ENCODE results near the gene TMEM239. TPM values are rescaled to one million over a fixed set of nuclear protein-coding genes. Genes with fewer than 3 reads are reported as not detected.

The TMEM239 gene
- total RNA-seq, 1 experiment from 2014 or later: not detected

- no peaks in the 10 kb centered on the region for H3K27me3 ChIP-seq (ENCODE audit: insufficient read depth, low read depth)
- no peak overlapping the region for H3K27ac ChIP-seq
- no peaks in the 10 kb centered on the region for H3K79me2 ChIP-seq (ENCODE audit: low read depth)
- no peak for DNase-seq
- H3K4me3 ChIP-seq: no peak overlapping the region
- H3K9me2 ChIP-seq (ENCODE audit: insufficient read depth): no peaks in the 10 kb centered on the region
- CTCF ChIA-PET: no interaction called here
- no peaks in the 10 kb centered on the region for H3F3A ChIP-seq (ENCODE audit: insufficient read depth, low read depth)
- H3K9me3 ChIP-seq (ENCODE audit: insufficient read depth, low read depth): no peaks in the 10 kb centered on the region
- H3K4me2 ChIP-seq: no peak overlapping the region
- H4K20me1 ChIP-seq (ENCODE audit: insufficient read depth): no peaks in the 10 kb centered on the region
- POLR2A ChIA-PET (ENCODE audit: unreplicated experiment): no interaction called here
- H2AFZ ChIP-seq: no peak overlapping the region
- intact Hi-C loops (cut with micrococcal nuclease; ENCODE audit: unreplicated experiment): no loop called here
- no TSS peak for BruUV-seq (replicated peaks)
- TF ChIP-seq EZH2 (IDR thresholded peaks at IDR 0.05; ENCODE audit: low read depth): no peak
- TF ChIP-seq CTCF (conservative IDR thresholded peaks at IDR 0.05): no peak
- H3K4me1 ChIP-seq (replicated peaks; ENCODE audit: insufficient read depth): no peaks in the 10 kb centered on the region
- no peaks in the 10 kb centered on the region for H3K36me3 ChIP-seq (ENCODE audit: low read depth)
Observed at GRCh38 chr20:2775139-2775538, 41.0 kb upstream of the TMEM239 start.

- intact Hi-C loops (cut with micrococcal nuclease; ENCODE audit: unreplicated experiment): no loop called here
- Histone ChIP-seq H3F3A (ENCODE audit: insufficient read depth, low read depth) (no peaks in the 10 kb centered on the region), H3K4me3 (no peak overlapping the region), H2AFZ (no peak overlapping the region), H4K20me1 (ENCODE audit: insufficient read depth) (no peaks in the 10 kb centered on the region), H3K9me2 (ENCODE audit: insufficient read depth) (no peaks in the 10 kb centered on the region), H3K27ac (no peak overlapping the region), H3K27me3 (ENCODE audit: insufficient read depth, low read depth) (no peaks in the 10 kb centered on the region), H3K4me1 (replicated peaks; ENCODE audit: insufficient read depth) (no peaks in the 10 kb centered on the region), H3K36me3 (ENCODE audit: low read depth) (no peaks in the 10 kb centered on the region), H3K79me2 (ENCODE audit: low read depth) (no peaks in the 10 kb centered on the region), H3K4me2 (no peak overlapping the region), H3K9me3 (ENCODE audit: insufficient read depth, low read depth) (no peaks in the 10 kb centered on the region)
- ChIA-PET POLR2A (ENCODE audit: unreplicated experiment) (no interaction called here), CTCF (no interaction called here)
- no peak for DNase-seq
- no TSS peak for BruUV-seq (replicated peaks)
- TF ChIP-seq EZH2 (IDR thresholded peaks at IDR 0.05; ENCODE audit: low read depth) (no peak), CTCF (conservative IDR thresholded peaks at IDR 0.05) (no peak)
Observed at GRCh38 chr20:2778602-2779321, 37.4 kb upstream of the TMEM239 start.

GRCh38 chr20:2780948-2781347, 35.2 kb upstream of the TMEM239 start:
- DNase-seq: no peak
- H3K9me3 ChIP-seq (ENCODE audit: insufficient read depth, low read depth): no peaks in the 10 kb centered on the region
- ChIA-PET POLR2A (ENCODE audit: unreplicated experiment) (interaction anchor here (0.5 kb wide), 1 partner anchor 306 kb away, joined by 4 read pairs; no protein-coding TSS in a partner anchor), CTCF (no interaction called here)
- H4K20me1 ChIP-seq (ENCODE audit: insufficient read depth): no peaks in the 10 kb centered on the region
- H3K4me1 ChIP-seq (replicated peaks; ENCODE audit: insufficient read depth): no peaks in the 10 kb centered on the region
- no peaks in the 10 kb centered on the region for H3K36me3 ChIP-seq (ENCODE audit: low read depth)
- H3F3A ChIP-seq (ENCODE audit: insufficient read depth, low read depth): no peaks in the 10 kb centered on the region
- TF ChIP-seq CTCF (conservative IDR thresholded peaks at IDR 0.05): no peak
- no peak for TF ChIP-seq EZH2 (IDR thresholded peaks at IDR 0.05; ENCODE audit: low read depth)
- H3K4me3 ChIP-seq: no peak overlapping the region
- H3K27me3 ChIP-seq (ENCODE audit: insufficient read depth, low read depth): no peaks in the 10 kb centered on the region
- no peaks in the 10 kb centered on the region for H3K79me2 ChIP-seq (ENCODE audit: low read depth)
- no peaks in the 10 kb centered on the region for H3K9me2 ChIP-seq (ENCODE audit: insufficient read depth)
- intact Hi-C loops (cut with micrococcal nuclease; ENCODE audit: unreplicated experiment): no loop called here
- BruUV-seq (replicated peaks): no TSS peak
- H3K4me2 ChIP-seq: no peak overlapping the region
- H2AFZ ChIP-seq: no peak overlapping the region
- H3K27ac ChIP-seq: no peak overlapping the region
